ENCODE data around the gene RBFOX2.

DNA sequence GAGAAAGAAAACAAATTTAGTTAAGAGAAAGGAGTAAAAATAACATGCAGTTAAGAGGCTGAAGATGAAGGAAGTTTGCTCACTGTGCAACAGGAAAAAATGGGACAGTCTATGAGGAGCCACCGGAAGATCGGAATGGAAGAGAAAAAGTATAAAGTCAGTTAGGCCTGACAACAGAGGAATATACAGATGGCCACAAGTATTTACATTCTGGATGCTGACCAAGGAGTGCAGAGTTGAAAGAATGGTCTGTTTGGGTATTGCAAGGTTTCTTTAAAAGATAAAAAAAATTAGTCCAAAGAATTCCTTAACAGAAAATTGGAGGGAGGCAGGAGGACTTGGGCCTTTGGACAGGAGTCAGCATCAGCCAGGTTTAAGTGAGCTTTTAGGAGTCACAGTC, 37.5 kb downstream of the RBFOX2 start:
- TF ChIP-seq CTCF (IDR thresholded peaks at IDR 0.05) = no peak
- TF ChIP-seq POLR2A (IDR thresholded peaks at IDR 0.05) = no peak
- TF ChIP-seq POLR2AphosphoS5 (IDR thresholded peaks at IDR 0.05) = no peak
